Measurements from ENCODE around the gene JPT2.

Gene JPT2

GRCh38 chr16:1688807-1689560, 10.9 kb downstream of the JPT2 start:
- H3F3A ChIP-seq (ENCODE audit: insufficient read depth), result no peaks in the 10 kb centered on the region
- H3K4me3 ChIP-seq (ENCODE audit: insufficient read depth, low read length, poor library complexity, severe bottlenecking), result no peak overlapping the region
- no peak overlapping the region for H2AFZ ChIP-seq (ENCODE audit: low read depth, low read length, severe bottlenecking)
- H4K20me1 ChIP-seq (ENCODE audit: low read depth, low read length), result peaks cover 30% of the 10 kb centered on the region
- peaks cover 95% of the 10 kb centered on the region for H3K79me2 ChIP-seq (ENCODE audit: insufficient read depth, low read length)
- H3K27ac ChIP-seq (ENCODE audit: low read depth, low read length), result no peak overlapping the region
- H3K4me2 ChIP-seq (ENCODE audit: low read depth, low read length, poor library complexity, severe bottlenecking), result no peak overlapping the region
- H3K36me3 ChIP-seq (ENCODE audit: low read length), result peaks cover 21% of the 10 kb centered on the region; the same call in 1 of the 2 replicates
- H3K27me3 ChIP-seq (ENCODE audit: low read length), result no peaks in the 10 kb centered on the region
- H3K9ac ChIP-seq (ENCODE audit: low read length), result no peak overlapping the region
- TF ChIP-seq, protein P1, sequence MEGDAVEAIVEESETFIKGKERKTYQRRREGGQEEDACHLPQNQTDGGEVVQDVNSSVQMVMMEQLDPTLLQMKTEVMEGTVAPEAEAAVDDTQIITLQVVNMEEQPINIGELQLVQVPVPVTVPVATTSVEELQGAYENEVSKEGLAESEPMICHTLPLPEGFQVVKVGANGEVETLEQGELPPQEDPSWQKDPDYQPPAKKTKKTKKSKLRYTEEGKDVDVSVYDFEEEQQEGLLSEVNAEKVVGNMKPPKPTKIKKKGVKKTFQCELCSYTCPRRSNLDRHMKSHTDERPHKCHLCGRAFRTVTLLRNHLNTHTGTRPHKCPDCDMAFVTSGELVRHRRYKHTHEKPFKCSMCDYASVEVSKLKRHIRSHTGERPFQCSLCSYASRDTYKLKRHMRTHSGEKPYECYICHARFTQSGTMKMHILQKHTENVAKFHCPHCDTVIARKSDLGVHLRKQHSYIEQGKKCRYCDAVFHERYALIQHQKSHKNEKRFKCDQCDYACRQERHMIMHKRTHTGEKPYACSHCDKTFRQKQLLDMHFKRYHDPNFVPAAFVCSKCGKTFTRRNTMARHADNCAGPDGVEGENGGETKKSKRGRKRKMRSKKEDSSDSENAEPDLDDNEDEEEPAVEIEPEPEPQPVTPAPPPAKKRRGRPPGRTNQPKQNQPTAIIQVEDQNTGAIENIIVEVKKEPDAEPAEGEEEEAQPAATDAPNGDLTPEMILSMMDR (IDR thresholded peaks at IDR 0.05; ENCODE audit: insufficient read depth, low read length, poor library complexity, severe bottlenecking), result no peak
- TF ChIP-seq EZH2phosphoT487 (conservative IDR thresholded peaks at IDR 0.05; ENCODE audit: low read length), result no peak
- H3K9me3 ChIP-seq (ENCODE audit: insufficient read depth, low read length), result no peaks in the 10 kb centered on the region
- no peaks in the 10 kb centered on the region for H3K9me2 ChIP-seq (replicated peaks; ENCODE audit: insufficient read depth, low read length)

DNA sequence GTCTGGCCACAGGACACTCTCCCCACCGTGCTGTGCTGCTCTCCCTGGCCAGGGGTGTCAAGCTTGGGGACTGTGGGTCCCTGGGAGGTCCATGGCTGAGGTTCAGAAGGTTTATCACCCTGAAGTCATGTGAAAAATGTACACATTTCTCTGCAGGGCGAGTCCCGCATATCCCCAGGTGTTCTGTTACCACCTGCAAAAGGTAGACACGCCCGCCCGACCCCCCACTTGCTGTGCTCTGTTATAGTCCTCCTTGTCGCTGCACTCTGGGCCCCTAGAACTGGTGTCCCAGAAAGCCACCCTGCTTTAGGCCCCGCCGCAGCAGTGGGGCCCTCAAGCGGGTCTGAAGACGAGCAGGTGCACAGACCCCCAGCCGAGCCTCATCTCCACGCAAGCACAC, 11.8 kb downstream of the JPT2 start:
- Histone ChIP-seq H4K20me1 (ENCODE audit: low read depth, low read length) (peaks cover 30% of the 10 kb centered on the region), H2AFZ (ENCODE audit: low read depth, low read length, severe bottlenecking) (no peak overlapping the region), H3K9ac (ENCODE audit: low read length) (no peak overlapping the region), H3F3A (ENCODE audit: insufficient read depth) (no peaks in the 10 kb centered on the region), H3K4me3 (ENCODE audit: insufficient read depth, low read length, poor library complexity, severe bottlenecking) (no peak overlapping the region), H3K9me3 (ENCODE audit: insufficient read depth, low read length) (no peaks in the 10 kb centered on the region), H3K36me3 (ENCODE audit: low read length) (peaks cover 29% of the 10 kb centered on the region), H3K9me2 (replicated peaks; ENCODE audit: insufficient read depth, low read length) (no peaks in the 10 kb centered on the region), H3K79me2 (ENCODE audit: insufficient read depth, low read length) (peaks cover 93% of the 10 kb centered on the region), H3K27me3 (ENCODE audit: low read length) (no peaks in the 10 kb centered on the region), H3K4me2 (ENCODE audit: low read depth, low read length, poor library complexity, severe bottlenecking) (no peak overlapping the region), H3K27ac (ENCODE audit: low read depth, low read length) (no peak overlapping the region)
- TF ChIP-seq, protein P1 (IDR thresholded peaks at IDR 0.05; ENCODE audit: insufficient read depth, low read length, poor library complexity, severe bottlenecking), result no peak
- no peak for TF ChIP-seq EZH2phosphoT487 (conservative IDR thresholded peaks at IDR 0.05; ENCODE audit: low read length)

- Histone ChIP-seq H3K79me2 (ENCODE audit: insufficient read depth, low read length) (peaks cover 85% of the 10 kb centered on the region), H3K9me3 (ENCODE audit: insufficient read depth, low read length) (no peaks in the 10 kb centered on the region), H3F3A (ENCODE audit: insufficient read depth) (no peaks in the 10 kb centered on the region), H3K36me3 (ENCODE audit: low read length) (peaks cover 29% of the 10 kb centered on the region), H3K4me2 (ENCODE audit: low read depth, low read length, poor library complexity, severe bottlenecking) (no peak overlapping the region), H2AFZ (ENCODE audit: low read depth, low read length, severe bottlenecking) (no peak overlapping the region), H3K4me3 (ENCODE audit: insufficient read depth, low read length, poor library complexity, severe bottlenecking) (no peak overlapping the region), H3K9me2 (replicated peaks; ENCODE audit: insufficient read depth, low read length) (no peaks in the 10 kb centered on the region), H3K27ac (ENCODE audit: low read depth, low read length) (no peak overlapping the region), H3K27me3 (ENCODE audit: low read length) (no peaks in the 10 kb centered on the region), H4K20me1 (ENCODE audit: low read depth, low read length) (peaks cover 26% of the 10 kb centered on the region), H3K9ac (ENCODE audit: low read length) (no peak overlapping the region)
- no peak for TF ChIP-seq EZH2phosphoT487 (conservative IDR thresholded peaks at IDR 0.05; ENCODE audit: low read length)
- TF ChIP-seq, protein P1 (IDR thresholded peaks at IDR 0.05; ENCODE audit: insufficient read depth, low read length, poor library complexity, severe bottlenecking), result no peak
These were observed 12.7 kb downstream of the JPT2 start for GRCh38 chr16:1690810-1691209.

Measured in SU-DHL-6 (cell line).